A549 (cell line): ENCODE measurements around the gene EGFL7. TPM values are rescaled to one million over a fixed set of nuclear protein-coding genes. Genes with fewer than 3 reads are reported as not detected.

Source experiments
- ATAC-seq, 2 experiments: fragments of 200-7000 bp in 1 of 2; fragments of >200 bp in 1 of 2; cut with Nextera tagmentation in 1 of 2; cut with Tn5 transposase in 1 of 2; 3 replicates each; pipeline versions ENCODE4 v1.8.0 to v1.9.1; 2018 to 2020; ENCODE audit warnings: mild to moderate bottlenecking in 1 of 2, moderate library complexity in 1 of 2
- CTCF ChIA-PET: fragments of 300-600 bp; sonication (Branson Sonifier 250); formaldehyde crosslinking; extraction: SDS; loops from one replicate; lab custom pipeline; 2021; ENCODE audit warnings: antibody characterized with exemption, inconsistent platforms; lab: Yijun Ruan, JAX
- POLR2A ChIA-PET: fragments of 350-600 bp; formaldehyde crosslinking; extraction: SDS; loops from one replicate; lab custom pipeline; 2021; ENCODE audit warnings: antibody characterized with exemption, inconsistent platforms; lab: Yijun Ruan, JAX
- DNase-seq, 2 experiments: peaks; one replicate each; pipeline versions ENCODE4 v3.0.0 to v3.0.0-alpha.2; 2011 to 2016; ENCODE audit warnings: low read depth in 1 of 2, low spot score in 1 of 2
- FAIRE-seq: peaks from 2 replicates; lab custom pipeline; 2011; peaks lifted over from hg19 to GRCh38; lab: Jason Lieb, UNC
- H3K27ac ChIP-seq, 2 experiments: fragments of >200 bp; sonication (Bioruptor Twin); formaldehyde crosslinking; 3 replicates each; pipeline ENCODE4 v1.5.1; 2016 to 2017
- H3K4me1 ChIP-seq: fragments of >200 bp; sonication (Bioruptor Twin); formaldehyde crosslinking; 3 replicates; pipeline ENCODE4 v1.6.1; 2016
- H3K4me2 ChIP-seq: fragments of >200 bp; sonication (Bioruptor Twin); formaldehyde crosslinking; 3 replicates; pipeline ENCODE4 v1.6.1; 2016
- H3K4me3 ChIP-seq: fragments of >200 bp; sonication (Bioruptor Twin); formaldehyde crosslinking; 3 replicates; pipeline ENCODE4 v1.5.1; 2016
- H3K9me3 ChIP-seq: fragments of >200 bp; sonication (Bioruptor Twin); formaldehyde crosslinking; 3 replicates; pipeline ENCODE4 v1.6.1; 2016
- BCL3 ChIP-seq: fragments of >200 bp; sonication (Bioruptor Twin); formaldehyde crosslinking; IDR thresholded peaks from 3 replicates; pipeline ENCODE4 v1.6.1; 2016
- CHD4 ChIP-seq: fragments of 200-600 bp; sonication (generic); IDR thresholded peaks from 2 replicates; pipeline ENCODE4 v1.6.1; 2016; ENCODE audit warnings: antibody characterized with exemption, mild to moderate bottlenecking, borderline replicate concordance
- EP300 ChIP-seq, 2 experiments: fragments of >200 bp; sonication (Bioruptor Twin); formaldehyde crosslinking; IDR thresholded peaks; 2 replicates in 1 of 2; 3 replicates in 1 of 2; pipeline ENCODE4 v1.6.1; 2016 to 2017
- HDAC2 ChIP-seq: fragments of 200-600 bp; sonication (generic); IDR thresholded peaks from 2 replicates; pipeline ENCODE4 v1.6.1; 2016
- HES2 ChIP-seq: fragments of >200 bp; sonication (Bioruptor Twin); formaldehyde crosslinking; IDR thresholded peaks from 2 replicates; pipeline ENCODE4 v1.6.1; 2016
- HEYL ChIP-seq: fragments of 250-450 bp; sonication (Bioruptor Pico); IDR thresholded peaks from 2 replicates; pipeline ENCODE4 v1.8.0; 2021; ENCODE audit warnings: mild to moderate bottlenecking, moderate library complexity
- HMGXB4 ChIP-seq: fragments of 250-450 bp; sonication (Bioruptor Pico); IDR thresholded peaks from 2 replicates; pipeline ENCODE4 v1.5.0; 2021; ENCODE audit warnings: mild to moderate bottlenecking, moderate library complexity, borderline replicate concordance
- HOXB5 ChIP-seq: fragments of 250-450 bp; sonication (Bioruptor Pico); IDR thresholded peaks from 2 replicates; pipeline ENCODE4 v1.5.0; 2020; ENCODE audit warnings: mild to moderate bottlenecking, moderate library complexity
- JUN ChIP-seq, 2 experiments: fragments of >200 bp; sonication (Bioruptor Twin); formaldehyde crosslinking; IDR thresholded peaks; 2 replicates in 1 of 2; 3 replicates in 1 of 2; pipeline ENCODE4 v1.6.1; 2016 to 2017
- KDM1A ChIP-seq: fragments of 200-600 bp; sonication (generic); IDR thresholded peaks from 2 replicates; pipeline ENCODE4 v1.6.1; 2016; ENCODE audit warnings: low read depth, mild to moderate bottlenecking
- KDM5A ChIP-seq: fragments of 200-600 bp; sonication (generic); IDR thresholded peaks from 2 replicates; pipeline ENCODE4 v1.6.1; 2016; ENCODE audit warnings: antibody characterized with exemption, mild to moderate bottlenecking
- MAFK ChIP-seq: fragments of 450-650 bp; IDR thresholded peaks from 2 replicates; pipeline ENCODE4 v1.6.1; 2014; ENCODE audit not compliant: partially characterized antibody
- MAZ ChIP-seq: fragments of 150-350 bp; IDR thresholded peaks from 2 replicates; pipeline ENCODE4 v1.6.1; 2014; ENCODE audit warnings: antibody characterized with exemption, low read depth, low read length, borderline replicate concordance
- NPAS2 ChIP-seq: fragments of 250-450 bp; sonication (Bioruptor Pico); IDR thresholded peaks from 2 replicates; pipeline ENCODE4 v1.8.0; 2022; ENCODE audit warnings: mild to moderate bottlenecking, moderate library complexity, borderline replicate concordance
- NR3C1 ChIP-seq: fragments of >200 bp; sonication (Bioruptor Twin); formaldehyde crosslinking; IDR thresholded peaks from 3 replicates; pipeline ENCODE4 v1.6.1; 2017
- POLR2AphosphoS2 ChIP-seq: conservative IDR thresholded peaks from 2 replicates; pipeline ENCODE4 v1.6.1; 2012; ENCODE audit warnings: low read length, improper control_type of control experiment, inconsistent platforms
- SMC3 ChIP-seq: fragments of >200 bp; sonication (Bioruptor Twin); formaldehyde crosslinking; IDR thresholded peaks from 3 replicates; pipeline ENCODE4 v1.6.1; 2018; ENCODE audit warnings: inconsistent platforms
- SREBF2 ChIP-seq: fragments of 450-650 bp; IDR thresholded peaks from 2 replicates; pipeline ENCODE4 v1.6.1; 2014; ENCODE audit warnings: mild to moderate bottlenecking, moderate library complexity
- ZSCAN20 ChIP-seq: fragments of 250-450 bp; sonication (Bioruptor Pico); IDR thresholded peaks from 2 replicates; pipeline ENCODE4 v1.8.0; 2022; ENCODE audit warnings: mild to moderate bottlenecking, moderate library complexity
- WGBS: methylation state at CpG from one replicate; pipeline ENCODE4 v1.1.6; 2017; ENCODE audit errors: missing lambda C conversion rate; 5-methylcytosine and 5-hydroxymethylcytosine counted together
- polyA plus RNA-seq, 4 experiments: library from polyadenylated mRNA; depleted of rRNA in 3 of 4; stranded (reverse); fragments of >200 nt; fragmentation: RNase III in 1 of 4; extraction: RNeasy Plus Mini Kit Qiagen cat#74134 plus additional on column Dnase treatment in 1 of 4; gene quantifications; 2 replicates in 3 of 4; 3 replicates in 1 of 4; pipeline ENCODE4 v1.2.3, GENCODE V29; 2011 to 2017

Gene EGFL7
- polyA plus RNA-seq, 2 of the 4 experiments (the other 2 are of a cell fraction), result 19.9 to 34.4 TPM

- FAIRE-seq, result no peak
- Histone ChIP-seq H3K4me3 (no peak overlapping the region), H3K4me2 (no peak overlapping the region), H3K4me1 (peaks cover 40% of the 10 kb centered on the region), H3K27ac (no peak overlapping the region), H3K9me3 (no peaks in the 10 kb centered on the region)
- ATAC-seq, result no peak
- DNase-seq, result no peak
- ChIA-PET CTCF (interaction anchor here (1.3 to 10.1 kb wide), 8 partner anchors 9 to 265 kb away, joined by 3 to 776 read pairs (median 10); no protein-coding TSS in a partner anchor), POLR2A (no interaction called here)
- no peak for TF ChIP-seq SMC3
- TF ChIP-seq HEYL (CRISPR knock-in tag), result no peak
- no peak for TF ChIP-seq KDM1A
- no peak for TF ChIP-seq KDM5A
- TF ChIP-seq MAZ, result no peak
- TF ChIP-seq ZSCAN20 (CRISPR knock-in tag), result no peak
- WGBS, result 83% methylated on average over 20 of the region's 26 CpGs
Measured at GRCh38 chr9:136628268-136628667, 34.4 kb upstream of the EGFL7 start.

GRCh38 chr9:136629001-136629878, 33.5 kb upstream of the EGFL7 start:
- ChIA-PET POLR2A (no interaction called here), CTCF (interaction anchor here (0.7 to 10.1 kb wide), 24 partner anchors 10 to 317 kb away, joined by 3 to 776 read pairs (median 3); no protein-coding TSS in a partner anchor)
- H3K9me3 ChIP-seq, result no peaks in the 10 kb centered on the region
- peaks cover 31% of the 10 kb centered on the region for H3K4me1 ChIP-seq
- DNase-seq (no peak), ATAC-seq (no peak), FAIRE-seq (no peak)
- no peak for TF ChIP-seq HOXB5 (CRISPR knock-in tag)
- TF ChIP-seq JUN (IDR thresholded peaks at IDR 0.05), result no peak
- no peak for TF ChIP-seq NR3C1
- TF ChIP-seq HMGXB4 (CRISPR knock-in tag), result no peak
- TF ChIP-seq ZSCAN20 (CRISPR knock-in tag), result no peak
- no peak for TF ChIP-seq SREBF2
- no peak for TF ChIP-seq POLR2AphosphoS2
- no peak for TF ChIP-seq EP300 (IDR thresholded peaks at IDR 0.05)
- TF ChIP-seq HDAC2, result no peak
- TF ChIP-seq KDM5A, result no peak
- no peak for TF ChIP-seq HEYL (CRISPR knock-in tag)
- TF ChIP-seq MAFK, result no peak
- TF ChIP-seq BCL3, result no peak
- no peak for TF ChIP-seq NPAS2
- TF ChIP-seq CHD4, result no peak
- TF ChIP-seq HES2, result no peak
- H3K27ac ChIP-seq, result no peak overlapping the region
- no peak overlapping the region for H3K4me2 ChIP-seq
- WGBS, result 63% methylated on average over 11 of the region's 22 CpGs
- H3K4me3 ChIP-seq, result no peak overlapping the region
